Body of pancreas (tissue), 4 donors: ENCODE measurements around the gene NPAT.

ENCODE experiments used
- CTCF ChIP-seq, 7 experiments: fragments of 450-650 bp in 4 of 7; fragments of 200-600 bp in 3 of 7; sonication (generic) in 3 of 7; IDR thresholded peaks; one replicate each; pipeline ENCODE4 v1.5.1; 2016 to 2019; ENCODE audit warnings: antibody characterized with exemption in 7 of 7
- POLR2A ChIP-seq, 3 donors: fragments of 450-650 bp; IDR thresholded peaks; one replicate each; pipeline ENCODE4 v1.6.1; 2016; ENCODE audit warnings: antibody characterized with exemption in 3 of 3, mild to moderate bottlenecking in 2 of 3

DNA sequence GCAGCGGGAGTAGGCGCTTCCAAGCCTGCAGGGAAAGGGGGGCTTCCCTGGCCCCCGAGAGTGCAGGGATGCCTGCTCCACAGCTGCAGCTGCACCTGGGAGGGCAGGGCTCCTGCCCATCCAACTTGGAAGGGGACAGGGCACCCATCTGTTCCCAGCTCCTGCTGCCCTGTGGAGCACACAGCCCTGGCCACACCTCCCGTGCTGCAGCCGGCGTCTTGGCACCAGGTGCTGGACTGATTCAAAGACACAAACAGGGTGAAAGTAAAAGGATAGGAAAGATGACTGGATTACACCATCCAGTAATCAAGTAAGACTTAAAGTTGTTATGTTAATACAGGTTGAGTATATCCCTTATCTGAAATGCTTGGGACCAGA, 14.8 kb downstream of the NPAT start:
- no peak for TF ChIP-seq CTCF (IDR thresholded peaks at IDR 0.05)
- TF ChIP-seq POLR2A (IDR thresholded peaks at IDR 0.05) = no peak
